ENCODE results near the gene PIK3R3.

PIK3R3 gene

GRCh38 chr1:46030074-46030870, 102.2 kb downstream of the PIK3R3 start:
- no peak for DNase-seq (ENCODE audit: low read depth in 2 of 3, low spot score in 2 of 3)

- no peak for DNase-seq (ENCODE audit: low read depth in 2 of 3, low spot score in 2 of 3)
Measured at GRCh38 chr1:46027788-46028573, 104.4 kb downstream of the PIK3R3 start.

- DNase-seq (ENCODE audit: low read depth in 2 of 3, low spot score in 2 of 3): no peak
Measured at GRCh38 chr1:46026531-46026930, 105.9 kb downstream of the PIK3R3 start.

GRCh38 chr1:46021046-46021996, 111.1 kb downstream of the PIK3R3 start:
- DNase-seq (ENCODE audit: low read depth in 2 of 3, low spot score in 2 of 3): no peak

- no peak for DNase-seq (ENCODE audit: low read depth in 2 of 3, low spot score in 2 of 3)
Measured at GRCh38 chr1:46020010-46020409, 112.4 kb downstream of the PIK3R3 start.

GRCh38 chr1:46019348-46019747, 113.1 kb downstream of the PIK3R3 start:
- DNase-seq (ENCODE audit: low read depth in 2 of 3, low spot score in 2 of 3): no peak

- no peak for DNase-seq (ENCODE audit: low read depth in 2 of 3, low spot score in 2 of 3)
Measured at GRCh38 chr1:46017876-46018503, 114.4 kb downstream of the PIK3R3 start.

- DNase-seq (ENCODE audit: low read depth in 2 of 3, low spot score in 2 of 3): no peak
Measured at GRCh38 chr1:46013581-46013980, 118.8 kb downstream of the PIK3R3 start.

GRCh38 chr1:46012236-46012635, 120.2 kb downstream of the PIK3R3 start:
- no peak for DNase-seq (ENCODE audit: low read depth in 2 of 3, low spot score in 2 of 3)

GRCh38 chr1:46011121-46011695, 121.2 kb downstream of the PIK3R3 start:
- DNase-seq (ENCODE audit: low read depth in 2 of 3, low spot score in 2 of 3): no peak

GRCh38 chr1:46010611-46011010, 121.8 kb downstream of the PIK3R3 start:
- DNase-seq (ENCODE audit: low read depth in 2 of 3, low spot score in 2 of 3): no peak

GRCh38 chr1:46008585-46008984, 123.8 kb downstream of the PIK3R3 start:
- no peak for DNase-seq (ENCODE audit: low read depth in 2 of 3, low spot score in 2 of 3)

GRCh38 chr1:46005594-46005993, 126.8 kb downstream of the PIK3R3 start:
- DNase-seq (ENCODE audit: low read depth in 2 of 3, low spot score in 2 of 3): no peak

- no peak for DNase-seq (ENCODE audit: low read depth in 2 of 3, low spot score in 2 of 3)
Measured at GRCh38 chr1:46004492-46004891, 127.9 kb downstream of the PIK3R3 start.

- DNase-seq (ENCODE audit: low read depth in 2 of 3, low spot score in 2 of 3): no peak
Measured at GRCh38 chr1:46003315-46003714, 129.1 kb downstream of the PIK3R3 start.

- no peak for DNase-seq (ENCODE audit: low read depth in 2 of 3, low spot score in 2 of 3)
Measured at GRCh38 chr1:46002551-46003150, 129.8 kb downstream of the PIK3R3 start.

GRCh38 chr1:46001081-46001785, 131.2 kb downstream of the PIK3R3 start:
- no peak for DNase-seq (ENCODE audit: low read depth in 2 of 3, low spot score in 2 of 3)

GRCh38 chr1:45999507-45999906, 132.9 kb downstream of the PIK3R3 start:
- DNase-seq (ENCODE audit: low read depth in 2 of 3, low spot score in 2 of 3): no peak

- DNase-seq (ENCODE audit: low read depth in 2 of 3, low spot score in 2 of 3): no peak
Measured at GRCh38 chr1:45998020-45998617, 134.3 kb downstream of the PIK3R3 start.
